Fibroblast of mammary gland (primary cell): ENCODE results near the gene TRIM62.

Source experiments
- DNase-seq: peaks from one replicate; pipeline ENCODE4 v3.0.0-alpha.2; 2010; ENCODE audit warnings: low read depth
- H3K4me3 ChIP-seq: 2 replicates; pipeline ENCODE4 v1.5.1; 2011; ENCODE audit warnings: low read depth, mild to moderate bottlenecking, low read length, moderate library complexity; ENCODE audit not compliant: control insufficient read depth
- TF ChIP-seq, protein P1 (sequence below): conservative IDR thresholded peaks from 2 replicates; pipeline ENCODE4 v1.5.1; 2011; ENCODE audit warnings: low read depth, low read length, inconsistent platforms; ENCODE audit not compliant: control insufficient read depth, insufficient read depth

TRIM62 gene

DNA sequence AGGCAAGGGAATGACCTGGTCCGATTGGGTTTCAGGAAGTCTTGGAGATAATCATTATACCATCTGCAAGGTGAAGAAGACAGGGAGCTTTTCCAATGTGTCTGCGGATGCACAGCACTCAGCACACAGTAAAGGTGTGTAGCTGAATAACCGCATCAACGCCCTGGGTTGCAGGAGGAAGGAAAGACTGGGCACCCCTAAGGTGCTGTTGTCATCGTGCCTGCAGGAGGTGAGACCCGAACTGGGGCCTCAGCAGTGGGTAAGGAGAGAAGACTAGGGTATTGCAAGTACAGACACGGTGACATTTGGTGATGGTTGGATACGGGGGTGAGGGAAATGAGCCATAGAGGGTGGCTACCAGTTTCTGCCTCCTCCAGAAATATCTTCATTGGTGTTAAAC, 1.1 kb upstream of the TRIM62 start:
- TF ChIP-seq, protein P1, sequence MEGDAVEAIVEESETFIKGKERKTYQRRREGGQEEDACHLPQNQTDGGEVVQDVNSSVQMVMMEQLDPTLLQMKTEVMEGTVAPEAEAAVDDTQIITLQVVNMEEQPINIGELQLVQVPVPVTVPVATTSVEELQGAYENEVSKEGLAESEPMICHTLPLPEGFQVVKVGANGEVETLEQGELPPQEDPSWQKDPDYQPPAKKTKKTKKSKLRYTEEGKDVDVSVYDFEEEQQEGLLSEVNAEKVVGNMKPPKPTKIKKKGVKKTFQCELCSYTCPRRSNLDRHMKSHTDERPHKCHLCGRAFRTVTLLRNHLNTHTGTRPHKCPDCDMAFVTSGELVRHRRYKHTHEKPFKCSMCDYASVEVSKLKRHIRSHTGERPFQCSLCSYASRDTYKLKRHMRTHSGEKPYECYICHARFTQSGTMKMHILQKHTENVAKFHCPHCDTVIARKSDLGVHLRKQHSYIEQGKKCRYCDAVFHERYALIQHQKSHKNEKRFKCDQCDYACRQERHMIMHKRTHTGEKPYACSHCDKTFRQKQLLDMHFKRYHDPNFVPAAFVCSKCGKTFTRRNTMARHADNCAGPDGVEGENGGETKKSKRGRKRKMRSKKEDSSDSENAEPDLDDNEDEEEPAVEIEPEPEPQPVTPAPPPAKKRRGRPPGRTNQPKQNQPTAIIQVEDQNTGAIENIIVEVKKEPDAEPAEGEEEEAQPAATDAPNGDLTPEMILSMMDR = no peak
- no peak overlapping the region for H3K4me3 ChIP-seq
- no peak for DNase-seq

DNA sequence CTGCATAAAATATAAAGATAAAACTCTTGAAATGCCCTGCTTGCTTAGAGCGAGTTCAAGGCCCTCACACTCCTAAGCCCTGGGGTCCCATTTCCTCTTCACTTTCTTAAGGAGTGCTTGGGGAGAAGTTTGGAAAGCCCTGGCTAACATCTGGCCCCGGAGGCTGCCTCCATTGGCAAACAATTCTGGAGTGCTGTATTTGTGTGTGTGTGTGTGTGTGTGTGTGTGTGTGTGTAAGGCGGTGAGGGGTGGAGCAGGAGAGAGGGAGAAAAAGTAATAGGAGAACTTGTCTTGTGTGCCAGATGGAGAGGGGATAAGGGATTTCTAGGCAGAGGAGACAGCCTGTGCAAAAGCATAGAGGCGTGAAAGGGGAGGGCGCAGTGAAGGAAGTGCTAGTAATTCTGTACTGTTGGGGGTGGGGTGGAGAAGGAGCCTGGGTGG, 578 bp upstream of the TRIM62 start:
- H3K4me3 ChIP-seq = peak overlapping the region; percentile 58
- peak; percentile 62 for DNase-seq
- TF ChIP-seq, protein P1 = no peak

DNA sequence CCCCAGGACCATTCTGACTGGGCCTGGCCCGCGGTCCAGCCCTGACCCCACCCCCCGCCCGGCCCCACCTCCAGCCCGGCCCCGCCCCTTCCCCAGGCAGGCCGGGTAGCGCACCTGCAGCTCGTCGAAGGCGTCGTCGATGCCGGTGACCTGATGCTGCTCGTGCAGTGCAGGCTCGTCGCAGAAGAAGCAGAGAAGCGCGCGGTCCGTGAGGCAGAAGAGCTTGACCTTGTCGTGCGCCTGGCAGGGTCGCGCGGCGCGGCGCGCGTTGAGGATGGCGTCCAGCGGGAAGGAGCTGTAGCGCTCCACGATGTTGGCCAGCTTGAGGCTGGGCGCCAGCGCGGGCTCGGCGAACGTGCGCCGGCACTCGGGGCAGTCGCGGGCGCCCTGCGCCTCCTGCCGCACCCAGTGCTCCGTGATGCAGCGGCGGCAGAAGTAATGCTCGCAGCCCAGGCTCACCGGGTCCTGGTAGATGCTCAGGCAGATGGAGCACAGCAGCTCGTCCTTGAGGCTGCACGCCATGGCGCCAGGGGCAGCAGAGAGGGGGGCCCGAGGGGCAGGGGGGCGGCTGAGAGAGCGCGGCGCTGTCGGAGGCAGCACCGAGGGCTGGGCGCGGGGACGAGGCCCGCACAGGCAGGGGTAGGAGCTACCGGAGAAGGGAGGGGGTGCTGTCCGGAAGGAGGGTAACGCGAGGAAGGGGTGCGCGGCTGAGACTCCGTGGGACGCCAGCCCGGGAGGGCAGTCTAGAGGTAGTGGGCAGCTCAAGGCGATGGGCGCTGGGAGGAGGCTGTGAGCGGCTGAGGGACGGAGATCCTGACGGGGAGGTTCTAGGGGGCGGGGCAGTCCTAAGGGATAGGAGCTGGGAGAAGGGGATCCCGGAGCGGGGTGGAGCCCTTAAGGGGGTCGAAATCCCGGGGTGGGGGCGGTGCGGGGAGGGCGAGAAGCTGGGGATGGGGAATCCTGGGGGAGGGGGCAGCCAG, 642 bp downstream of the TRIM62 start:
- DNase-seq = peak; percentile 22
- TF ChIP-seq, protein P1 = no peak
- H3K4me3 ChIP-seq = peak overlapping the region; percentile 58

DNA sequence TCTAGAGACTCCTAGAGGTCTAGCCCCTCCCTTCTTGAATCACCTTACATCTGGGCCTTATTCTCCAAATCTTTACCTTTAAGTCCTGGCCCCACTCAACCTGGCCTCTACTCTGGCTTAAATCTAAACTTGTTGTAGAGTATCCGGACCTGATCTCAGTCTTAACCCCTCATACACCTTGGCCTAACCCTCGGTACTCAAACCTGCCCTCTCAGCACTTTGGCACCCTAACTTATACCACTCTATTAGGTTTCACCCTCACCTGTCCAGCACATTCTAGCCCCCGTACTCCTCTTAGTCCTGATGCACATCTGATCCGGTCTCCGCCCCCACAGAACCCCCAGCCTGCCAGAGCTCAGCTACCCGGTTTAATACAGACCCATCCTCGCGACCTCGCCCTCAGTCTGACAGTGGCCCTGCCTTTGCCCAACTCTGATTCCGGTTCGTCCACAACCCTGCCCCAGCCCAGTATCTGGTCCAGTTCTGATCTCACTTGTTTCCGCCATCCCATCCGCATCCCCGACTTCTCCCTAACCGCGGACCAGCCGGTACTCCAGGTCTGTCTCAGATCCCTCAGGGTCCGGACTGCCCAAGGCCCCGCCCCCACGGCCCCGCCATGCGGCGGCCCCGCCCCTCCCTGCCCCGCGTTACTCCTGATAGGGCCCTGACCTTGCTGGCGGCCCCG, 1.5 kb downstream of the TRIM62 start:
- peak overlapping the region; percentile 59 for H3K4me3 ChIP-seq
- TF ChIP-seq, protein P1 = no peak
- DNase-seq = peak; percentile 73

DNA sequence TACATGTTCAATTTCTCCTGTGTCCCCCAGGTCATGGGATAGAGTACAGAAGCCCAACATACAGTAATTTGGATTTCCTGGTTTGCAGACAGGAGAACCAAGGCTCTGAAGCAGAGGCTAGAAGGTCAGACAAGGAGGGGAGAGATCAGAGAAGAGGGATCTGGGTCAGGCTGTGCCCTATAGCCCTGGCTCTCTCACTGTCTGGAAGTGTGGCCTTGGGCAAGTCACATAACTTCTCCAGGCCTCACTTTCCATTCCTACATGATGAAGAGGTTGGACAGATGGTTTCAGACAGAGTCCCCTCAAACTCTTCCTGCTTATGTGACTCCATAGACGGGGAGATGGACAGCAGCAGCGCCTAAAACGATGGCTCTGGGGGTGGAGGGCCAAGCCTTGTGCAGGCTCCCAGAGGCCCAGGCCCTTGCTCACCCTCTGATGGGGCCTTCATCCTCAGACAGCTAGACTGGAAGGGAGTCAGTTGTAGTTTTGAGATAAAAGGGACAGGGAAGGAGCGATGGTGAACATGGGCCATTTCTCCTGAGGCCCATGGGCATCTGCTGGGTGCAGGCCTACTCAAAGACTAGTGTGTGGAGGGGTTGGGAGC, 2.9 kb downstream of the TRIM62 start:
- DNase-seq = no peak
- no peak overlapping the region for H3K4me3 ChIP-seq
- TF ChIP-seq, protein P1 = no peak

DNA sequence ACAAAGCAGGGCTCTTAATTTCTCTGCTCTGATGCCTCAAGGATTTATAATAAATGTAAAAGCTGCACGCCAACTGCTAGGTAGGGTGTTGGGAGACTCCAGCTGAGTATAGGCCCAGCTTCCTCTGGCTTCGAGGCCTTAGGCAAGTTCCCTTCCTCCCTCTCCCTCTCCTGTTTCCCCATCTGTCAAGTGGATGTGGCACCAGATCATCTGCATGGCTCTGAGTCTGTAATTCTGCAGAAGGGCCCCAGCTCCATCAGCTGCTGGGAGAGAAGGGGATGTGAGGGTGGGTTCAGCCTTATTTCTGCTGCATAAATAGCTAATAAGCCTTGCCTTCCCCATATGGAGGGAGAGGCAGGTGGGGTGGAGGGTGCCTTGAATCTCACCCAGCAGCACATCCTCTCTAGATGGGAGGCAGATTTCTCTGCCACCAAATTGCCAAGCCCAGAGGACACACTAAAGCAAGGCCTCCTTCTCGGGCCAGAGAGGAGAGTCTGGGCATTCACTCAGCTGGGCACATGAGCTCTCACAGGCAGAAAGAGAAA, 3.8 kb downstream of the TRIM62 start:
- no peak overlapping the region for H3K4me3 ChIP-seq
- no peak for DNase-seq
- TF ChIP-seq, protein P1 = no peak
